PC-9 (cell line): ENCODE measurements around the gene CCR7. TPM values are rescaled to one million over a fixed set of nuclear protein-coding genes. Genes with fewer than 3 reads are reported as not detected.

Source experiments
- BruUV-seq: library from RNA; stranded (reverse); fragments of 400-500 nt; replicated peaks from 2 replicates; lab custom pipeline; 2021; lab: Mats Ljungman, UMichigan
- CTCF ChIA-PET: fragments of 300-600 bp; sonication (Branson Sonifier 250); formaldehyde crosslinking; loops from one replicate; lab custom pipeline; 2022; ENCODE audit warnings: antibody characterized with exemption; lab: Charles Lee
- POLR2A ChIA-PET: fragments of 300-600 bp; sonication (Branson Sonifier 250); formaldehyde crosslinking; loops from one replicate; lab custom pipeline; 2022; ENCODE audit warnings: antibody characterized with exemption; ENCODE audit not compliant: unreplicated experiment; lab: Charles Lee
- DNase-seq, 2 experiments: peaks; one replicate each; pipeline versions ENCODE4 v3.0.0 to v3.0.0-alpha.2; 2015 to 2022; ENCODE audit warnings: mixed read lengths in 1 of 2
- H2AFZ ChIP-seq: fragments of 200-600 bp; sonication (generic); 2 replicates; pipeline ENCODE4 v1.8.1; 2017; ENCODE audit warnings: antibody characterized with exemption
- H3F3A ChIP-seq: fragments of 200-600 bp; sonication (generic); 2 replicates; pipeline ENCODE4 v1.8.1; 2017; ENCODE audit warnings: antibody characterized with exemption, mild to moderate bottlenecking, low read depth; ENCODE audit not compliant: insufficient read depth
- H3K27ac ChIP-seq: fragments of 200-600 bp; sonication (generic); 2 replicates; pipeline ENCODE4 v1.6.1; 2016; ENCODE audit warnings: mixed run types
- H3K27me3 ChIP-seq: fragments of 200-600 bp; sonication (generic); 2 replicates; pipeline ENCODE4 v1.6.1; 2016; ENCODE audit warnings: low read depth, mixed run types; ENCODE audit not compliant: insufficient read depth
- H3K36me3 ChIP-seq: fragments of 200-600 bp; sonication (generic); 2 replicates; pipeline ENCODE4 v1.6.1; 2016; ENCODE audit warnings: low read depth, mixed run types
- H3K4me1 ChIP-seq: fragments of 200-600 bp; sonication (generic); replicated peaks from 2 replicates; pipeline ENCODE4 v1.6.1; 2016; ENCODE audit warnings: mixed run types; ENCODE audit not compliant: insufficient read depth
- H3K4me2 ChIP-seq: fragments of 200-600 bp; sonication (generic); 2 replicates; pipeline ENCODE4 v1.6.1; 2017; ENCODE audit warnings: mixed run types
- H3K4me3 ChIP-seq: fragments of 200-600 bp; sonication (generic); 2 replicates; pipeline ENCODE4 v1.6.1; 2016; ENCODE audit warnings: mixed run types
- H3K79me2 ChIP-seq: fragments of 200-600 bp; sonication (generic); 2 replicates; pipeline ENCODE4 v1.6.1; 2017; ENCODE audit warnings: low read depth, mixed run types
- H3K9me2 ChIP-seq: fragments of 200-600 bp; sonication (generic); 2 replicates; pipeline ENCODE4 v1.8.1; 2017; ENCODE audit warnings: mild to moderate bottlenecking; ENCODE audit not compliant: insufficient read depth
- H3K9me3 ChIP-seq: fragments of 200-600 bp; sonication (generic); 2 replicates; pipeline ENCODE4 v1.8.1; 2016; ENCODE audit warnings: low read depth; ENCODE audit not compliant: insufficient read depth
- H4K20me1 ChIP-seq: fragments of 200-600 bp; sonication (generic); 2 replicates; pipeline ENCODE4 v1.8.1; 2017; ENCODE audit not compliant: insufficient read depth
- EZH2 ChIP-seq: fragments of 200-600 bp; sonication (generic); IDR thresholded peaks from 2 replicates; pipeline ENCODE4 v1.8.0; 2017; ENCODE audit warnings: antibody characterized with exemption, low read depth
- intact Hi-C: fragments of 100-400 bp; cut with micrococcal nuclease; formaldehyde crosslinking; loops from one replicate; pipeline ENCODE4 v1.10.0; 2022; ENCODE audit not compliant: unreplicated experiment
- total RNA-seq: library from RNA; stranded (reverse); gene quantifications from 2 replicates; pipeline ENCODE4 v1.2.3, GENCODE V29; 2021
- TF ChIP-seq, protein P1 (sequence below): fragments of 200-600 bp; sonication (generic); conservative IDR thresholded peaks from 2 replicates; pipeline ENCODE4 v1.6.1; 2017; ENCODE audit warnings: mixed run types, antibody characterized with exemption, mild to moderate bottlenecking, moderate library complexity

Gene CCR7
- total RNA-seq, 1 experiment from 2014 or later, result not detected

DNA sequence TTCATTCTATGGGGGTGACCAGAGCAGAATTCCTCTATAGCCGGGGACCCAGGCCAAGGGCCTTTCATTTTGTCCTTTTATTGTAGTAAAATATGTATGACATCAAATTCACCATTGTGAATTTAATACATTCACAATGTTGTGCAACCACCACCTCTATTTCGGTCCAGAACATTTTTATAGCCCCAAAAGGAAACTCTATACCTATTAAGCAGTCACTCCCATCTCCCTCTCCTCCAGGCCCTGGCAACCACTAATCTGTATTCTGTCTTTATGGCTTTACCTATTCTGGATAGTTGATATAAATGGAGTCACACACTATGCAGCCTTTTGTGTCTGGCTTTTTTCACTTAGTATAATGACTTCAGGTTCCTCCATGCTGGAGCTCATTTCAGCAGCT lies 54.1 kb downstream of the CCR7 start:
- DNase-seq, result no peak
- CTCF ChIA-PET, result interaction anchor here (0.6 kb wide), 1 partner anchor 379 kb away, joined by 4 read pairs; no protein-coding TSS in a partner anchor
- H4K20me1 ChIP-seq, result no peaks in the 10 kb centered on the region
- no peaks in the 10 kb centered on the region for H3K27me3 ChIP-seq
- H3F3A ChIP-seq, result peaks cover 37% of the 10 kb centered on the region
- H3K9me2 ChIP-seq, result no peaks in the 10 kb centered on the region
- intact Hi-C loops, result loop anchor here (2.0 kb wide), 1 partner anchor 24 kb away; no protein-coding TSS in a partner anchor
- H3K4me3 ChIP-seq, result no peak overlapping the region
- H2AFZ ChIP-seq, result no peak overlapping the region
- no TSS peak for BruUV-seq
- TF ChIP-seq EZH2, result no peak
- TF ChIP-seq, protein P1, sequence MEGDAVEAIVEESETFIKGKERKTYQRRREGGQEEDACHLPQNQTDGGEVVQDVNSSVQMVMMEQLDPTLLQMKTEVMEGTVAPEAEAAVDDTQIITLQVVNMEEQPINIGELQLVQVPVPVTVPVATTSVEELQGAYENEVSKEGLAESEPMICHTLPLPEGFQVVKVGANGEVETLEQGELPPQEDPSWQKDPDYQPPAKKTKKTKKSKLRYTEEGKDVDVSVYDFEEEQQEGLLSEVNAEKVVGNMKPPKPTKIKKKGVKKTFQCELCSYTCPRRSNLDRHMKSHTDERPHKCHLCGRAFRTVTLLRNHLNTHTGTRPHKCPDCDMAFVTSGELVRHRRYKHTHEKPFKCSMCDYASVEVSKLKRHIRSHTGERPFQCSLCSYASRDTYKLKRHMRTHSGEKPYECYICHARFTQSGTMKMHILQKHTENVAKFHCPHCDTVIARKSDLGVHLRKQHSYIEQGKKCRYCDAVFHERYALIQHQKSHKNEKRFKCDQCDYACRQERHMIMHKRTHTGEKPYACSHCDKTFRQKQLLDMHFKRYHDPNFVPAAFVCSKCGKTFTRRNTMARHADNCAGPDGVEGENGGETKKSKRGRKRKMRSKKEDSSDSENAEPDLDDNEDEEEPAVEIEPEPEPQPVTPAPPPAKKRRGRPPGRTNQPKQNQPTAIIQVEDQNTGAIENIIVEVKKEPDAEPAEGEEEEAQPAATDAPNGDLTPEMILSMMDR, result no peak
- H3K27ac ChIP-seq, result no peak overlapping the region
- peaks cover 82% of the 10 kb centered on the region for H3K4me1 ChIP-seq
- H3K4me2 ChIP-seq, result peak overlapping the region; percentile 76
- H3K79me2 ChIP-seq, result no peaks in the 10 kb centered on the region
- POLR2A ChIA-PET, result no interaction called here
- H3K9me3 ChIP-seq, result no peaks in the 10 kb centered on the region
- H3K36me3 ChIP-seq, result no peaks in the 10 kb centered on the region

DNA sequence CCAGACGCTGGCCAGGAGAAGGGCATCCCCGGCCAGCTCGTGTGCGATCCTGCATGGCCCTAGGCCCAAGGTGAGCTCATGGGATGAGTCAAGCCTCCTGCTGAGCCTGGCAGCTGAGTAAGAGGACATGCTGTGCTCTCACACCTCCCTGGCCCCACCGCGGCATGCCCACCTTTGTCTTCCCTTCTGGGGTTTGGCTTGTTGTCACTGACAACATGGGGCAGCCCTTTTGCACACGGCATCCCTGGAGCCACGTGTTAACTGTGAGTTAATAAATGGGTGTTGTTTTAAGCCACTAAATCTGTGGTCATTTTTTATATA lies 55.0 kb downstream of the CCR7 start:
- DNase-seq, result peak; percentile 88 to 95
- peak overlapping the region; percentile 76 for H3K4me2 ChIP-seq
- peaks cover 75% of the 10 kb centered on the region for H3K4me1 ChIP-seq
- ChIA-PET CTCF (interaction anchor here (0.7 kb wide), 1 partner anchor 20 kb away, joined by 3 read pairs; no protein-coding TSS in a partner anchor), POLR2A (interaction anchor here (0.5 to 1.0 kb wide), 5 partner anchors 9 to 1168 kb away, joined by 4 to 10 read pairs (median 8); partner anchors contain the start of gene TNS4)
- intact Hi-C loops, result loop anchor here (2.0 kb wide), 1 partner anchor 23 kb away; no protein-coding TSS in a partner anchor
- no peak overlapping the region for H3K27ac ChIP-seq
- no peaks in the 10 kb centered on the region for H3K9me2 ChIP-seq
- H3K9me3 ChIP-seq, result no peaks in the 10 kb centered on the region
- peaks cover 34% of the 10 kb centered on the region; the same call in 1 of the 2 replicates for H3F3A ChIP-seq
- no TSS peak for BruUV-seq
- H3K27me3 ChIP-seq, result no peaks in the 10 kb centered on the region
- H3K79me2 ChIP-seq, result no peaks in the 10 kb centered on the region
- H4K20me1 ChIP-seq, result no peaks in the 10 kb centered on the region
- no peak overlapping the region for H2AFZ ChIP-seq
- no peak overlapping the region for H3K4me3 ChIP-seq
- no peak for TF ChIP-seq EZH2
- TF ChIP-seq, protein P1, result no peak
- no peaks in the 10 kb centered on the region for H3K36me3 ChIP-seq

DNA sequence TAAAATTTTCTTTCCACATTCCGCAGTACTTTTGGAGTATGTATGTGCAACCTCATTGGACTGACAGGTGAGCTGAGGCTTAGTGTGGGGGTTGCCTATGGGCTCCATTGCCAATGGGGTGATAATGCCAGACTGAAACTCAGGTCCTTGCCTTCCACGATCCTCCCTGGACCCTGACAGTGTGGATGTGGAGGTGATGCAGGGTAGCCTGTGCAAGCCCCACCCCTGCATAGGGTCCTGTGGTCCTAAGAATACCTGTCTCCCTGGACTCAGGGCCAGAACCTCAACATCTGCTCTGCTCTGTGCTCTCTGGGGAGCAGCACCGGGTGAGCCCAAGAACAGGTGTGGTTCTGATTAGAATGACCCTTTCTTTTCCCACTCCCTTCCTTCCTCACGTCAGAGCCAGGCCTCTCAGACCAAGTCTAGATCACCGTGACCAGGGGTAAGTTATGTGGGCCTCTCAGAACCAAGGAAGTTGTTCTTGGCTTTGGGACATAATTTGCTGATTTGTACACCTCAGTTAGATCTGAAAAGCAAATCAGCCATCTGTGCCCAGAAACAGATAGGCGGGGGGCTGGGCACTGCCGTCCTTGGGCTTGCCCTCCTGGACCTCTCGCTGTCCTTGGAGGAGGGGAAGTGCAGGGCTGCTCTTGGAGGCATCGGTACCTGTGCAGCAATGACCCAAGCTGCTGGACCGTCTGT lies 55.5 kb downstream of the CCR7 start:
- CTCF ChIA-PET, result interaction anchor here (0.7 kb wide), 1 partner anchor 20 kb away, joined by 3 read pairs; no protein-coding TSS in a partner anchor
- Histone ChIP-seq H3K79me2 (no peaks in the 10 kb centered on the region), H3K9me3 (no peaks in the 10 kb centered on the region), H3K4me3 (no peak overlapping the region), H2AFZ (no peak overlapping the region), H3K27ac (no peak overlapping the region), H3K4me1 (peaks cover 70% of the 10 kb centered on the region), H3K36me3 (no peaks in the 10 kb centered on the region), H3K27me3 (no peaks in the 10 kb centered on the region), H3K9me2 (no peaks in the 10 kb centered on the region), H3F3A (peaks cover 34% of the 10 kb centered on the region; the same call in 1 of the 2 replicates), H3K4me2 (peak overlapping the region; percentile 76), H4K20me1 (no peaks in the 10 kb centered on the region)
- no peak for DNase-seq
- POLR2A ChIA-PET, result interaction anchor here (0.6 to 1.0 kb wide), 4 partner anchors 8 to 60 kb away, joined by 4 to 10 read pairs (median 6); partner anchors contain the start of gene TNS4
- intact Hi-C loops, result loop anchor here (2.0 kb wide), 1 partner anchor 23 kb away; no protein-coding TSS in a partner anchor
- no peak for TF ChIP-seq EZH2
- BruUV-seq, result TSS peak; percentile 76
